IPS-18c (cell line): ENCODE data around the gene ZFP57.
"Not testable (repeated sequence)": the region's sequence is repeated elsewhere in the genome, so short reads cannot be mapped to it uniquely, and the experiment has no call there.

Experiments used
- H3K4me3 ChIP-seq: 2 replicates; pipeline ENCODE4 v1.7.0; 2013; ENCODE audit warnings: low read depth, mild to moderate bottlenecking, low read length, moderate library complexity; ENCODE audit not compliant: insufficient read depth
- H3K9me3 ChIP-seq: one replicate; pipeline ENCODE4 v1.6.1; 2013; ENCODE audit warnings: mild to moderate bottlenecking, low read length, moderate library complexity; ENCODE audit not compliant: control insufficient read depth, insufficient read depth

ZFP57 gene

GRCh38 chr6:29665942-29666825 lies 14.8 kb downstream of the ZFP57 start:
- H3K4me3 ChIP-seq, result no peak overlapping the region; the same call in 1 of the 2 replicates
- H3K9me3 ChIP-seq, result no peaks in the 10 kb centered on the region

GRCh38 chr6:29663300-29664042 lies 17.5 kb downstream of the ZFP57 start:
- Histone ChIP-seq H3K4me3 (no peak overlapping the region), H3K9me3 (no peaks in the 10 kb centered on the region)

GRCh38 chr6:29661502-29662141 lies 19.3 kb downstream of the ZFP57 start:
- H3K4me3 ChIP-seq, H3K9me3 ChIP-seq: not testable (repeated sequence)

GRCh38 chr6:29661071-29661470 lies 19.9 kb downstream of the ZFP57 start:
- H3K9me3 ChIP-seq, result no peaks in the 10 kb centered on the region
- H3K4me3 ChIP-seq, result no peak overlapping the region

GRCh38 chr6:29656798-29657197 lies 24.2 kb downstream of the ZFP57 start, which contains the start of gene MOG:
Gene MOG (plus strand): TSS chr6:29657092. CDS start chr6:29657210, 118 bp downstream.
- H3K4me3 ChIP-seq, result no peak within 1 kb of the TSS

GRCh38 chr6:29656157-29656556 lies 24.8 kb downstream of the ZFP57 start:
- H3K9me3 ChIP-seq, result no peaks in the 10 kb centered on the region

More at GRCh38 chr6:29656798-29657197, 24.2 kb downstream of the ZFP57 start, which contains the start of gene MOG:
- H3K9me3 ChIP-seq, result no peaks in the 10 kb centered on the region

GRCh38 chr6:29655658-29656057 lies 25.3 kb downstream of the ZFP57 start:
- Histone ChIP-seq H3K4me3 (no peak overlapping the region), H3K9me3 (no peaks in the 10 kb centered on the region)

More at GRCh38 chr6:29656157-29656556, 24.8 kb downstream of the ZFP57 start:
- no peak overlapping the region for H3K4me3 ChIP-seq

GRCh38 chr6:29653452-29654038 lies 27.4 kb downstream of the ZFP57 start:
- H3K9me3 ChIP-seq, result no peaks in the 10 kb centered on the region
- no peak overlapping the region for H3K4me3 ChIP-seq

- H3K4me3 ChIP-seq, result no peak overlapping the region
- H3K9me3 ChIP-seq, result no peaks in the 10 kb centered on the region
Observed at GRCh38 chr6:29652198-29652584, 28.8 kb downstream of the ZFP57 start.

GRCh38 chr6:29651413-29652197 lies 29.3 kb downstream of the ZFP57 start:
- no peaks in the 10 kb centered on the region for H3K9me3 ChIP-seq
- H3K4me3 ChIP-seq, result no peak overlapping the region

GRCh38 chr6:29649701-29650673 lies 31.0 kb downstream of the ZFP57 start:
- Histone ChIP-seq H3K9me3 (no peaks in the 10 kb centered on the region), H3K4me3 (peak overlapping the region; percentile 43; the same call in 1 of the 2 replicates)

- H3K9me3 ChIP-seq, result no peaks in the 10 kb centered on the region
- no peak overlapping the region for H3K4me3 ChIP-seq
Observed at GRCh38 chr6:29647927-29648642, 32.9 kb downstream of the ZFP57 start.

GRCh38 chr6:29641430-29642148 lies 39.4 kb downstream of the ZFP57 start:
- Histone ChIP-seq H3K4me3 (no peak overlapping the region), H3K9me3 (no peaks in the 10 kb centered on the region)

- H3K4me3 ChIP-seq, result no peak overlapping the region
- no peaks in the 10 kb centered on the region for H3K9me3 ChIP-seq
Observed at GRCh38 chr6:29637247-29637646, 43.7 kb downstream of the ZFP57 start.
